ENCODE results near the gene DCLK1.

Gene DCLK1

GRCh38 chr13:36131222-36131930 is at the start of gene DCLK1:
TSS of gene DCLK1 (minus strand) at chr13:36131382.
- DNase-seq (ENCODE audit: insufficient read length, low spot score) (peak; percentile 2), FAIRE-seq (no peak)

DNA sequence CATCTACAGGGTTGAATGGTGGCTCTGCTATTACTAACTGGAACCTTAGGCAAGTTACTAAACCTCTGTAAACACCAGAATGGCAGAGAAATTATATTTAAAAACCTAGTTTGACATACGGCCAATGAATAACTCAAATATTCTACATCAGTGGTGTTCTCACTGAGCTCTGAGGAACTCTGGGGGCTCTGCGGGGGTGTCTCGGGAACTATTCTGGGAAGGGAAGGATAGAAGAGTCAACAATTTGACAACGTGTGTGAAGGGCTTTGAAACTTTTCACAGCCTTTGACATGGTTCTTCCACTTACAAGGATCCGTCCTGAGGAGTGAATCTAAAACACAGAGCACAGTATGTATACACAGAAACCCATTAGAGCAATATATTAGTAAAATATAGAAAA is 44.4 kb upstream of the DCLK1 start:
- FAIRE-seq (no peak), DNase-seq (ENCODE audit: insufficient read length, low spot score) (no peak)

GRCh38 chr13:36174923-36175322 is 43.7 kb upstream of the DCLK1 start:
- FAIRE-seq (no peak), DNase-seq (ENCODE audit: insufficient read length, low spot score) (no peak)

- no peak for FAIRE-seq
- no peak for DNase-seq (ENCODE audit: insufficient read length, low spot score)
Measured at GRCh38 chr13:36173571-36174322, 42.6 kb upstream of the DCLK1 start.

DNA sequence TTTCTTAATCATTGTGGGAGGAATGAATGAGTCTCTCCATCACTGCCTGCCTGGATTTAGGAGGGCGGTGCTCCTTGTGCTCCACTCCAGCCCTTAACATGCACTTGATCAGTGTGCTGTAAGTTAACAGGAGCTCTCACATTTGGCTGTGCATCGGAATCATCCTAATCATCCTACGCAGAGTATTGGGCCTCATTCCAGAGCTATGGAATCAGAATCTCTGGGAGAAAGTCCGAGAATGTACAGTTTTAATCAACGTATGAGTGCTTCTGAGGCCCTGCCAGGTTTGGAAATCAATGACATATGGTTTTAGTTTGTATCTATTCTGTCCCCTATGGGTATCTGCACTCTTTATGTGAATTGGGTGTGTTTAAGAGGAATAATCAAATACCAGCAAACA is 34.9 kb upstream of the DCLK1 start:
- FAIRE-seq: no peak
- no peak for DNase-seq (ENCODE audit: insufficient read length, low spot score)

DNA sequence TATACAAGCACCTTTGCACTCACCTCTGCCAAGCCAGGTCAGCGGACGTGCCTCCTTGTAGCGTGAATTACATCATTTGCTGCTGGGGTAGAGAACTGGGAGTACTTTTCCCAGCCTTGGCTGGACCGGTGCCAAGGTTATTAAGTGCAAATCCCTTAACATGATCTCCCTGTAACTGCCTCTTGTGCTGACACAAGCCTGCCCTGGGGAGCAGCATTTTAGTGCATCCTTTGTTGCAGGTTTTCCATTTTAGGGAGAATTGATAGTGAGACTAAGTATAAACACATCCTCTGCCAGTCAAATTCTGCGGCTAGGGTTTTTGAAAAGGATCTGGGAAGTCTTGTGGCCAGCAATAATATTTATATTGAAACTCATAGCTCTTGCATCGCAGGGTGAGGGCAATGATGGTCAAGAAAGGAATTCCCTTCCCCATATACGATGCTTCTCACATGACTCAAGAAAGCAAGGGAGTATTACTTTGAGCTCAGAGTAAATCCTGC is 32.7 kb upstream of the DCLK1 start:
- no peak for DNase-seq (ENCODE audit: insufficient read length, low spot score)
- FAIRE-seq: no peak

DNA sequence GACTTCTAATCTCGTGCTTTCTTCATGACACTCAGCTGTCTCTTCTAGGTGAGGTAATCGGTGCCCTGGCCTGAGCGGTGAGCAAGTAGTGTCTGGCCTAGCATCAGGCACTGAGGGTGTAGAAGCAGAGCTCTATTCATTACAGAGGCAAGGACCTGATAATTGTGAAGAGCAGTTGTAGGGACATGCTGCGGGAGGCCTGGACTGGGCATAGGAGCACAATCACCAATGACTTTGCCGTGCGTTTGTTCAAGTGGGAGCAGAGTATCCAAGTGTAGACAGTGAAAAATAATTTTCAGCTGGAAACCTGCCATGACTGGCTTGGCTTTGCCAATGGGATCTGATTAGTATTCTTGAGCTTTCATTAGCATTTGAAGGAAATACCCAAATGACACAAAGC is 32.1 kb upstream of the DCLK1 start:
- FAIRE-seq (no peak), DNase-seq (ENCODE audit: insufficient read length, low spot score) (no peak)

- DNase-seq (ENCODE audit: insufficient read length, low spot score) (no peak), FAIRE-seq (no peak)
Measured at GRCh38 chr13:36160297-36160696, 29.1 kb upstream of the DCLK1 start.

DNA sequence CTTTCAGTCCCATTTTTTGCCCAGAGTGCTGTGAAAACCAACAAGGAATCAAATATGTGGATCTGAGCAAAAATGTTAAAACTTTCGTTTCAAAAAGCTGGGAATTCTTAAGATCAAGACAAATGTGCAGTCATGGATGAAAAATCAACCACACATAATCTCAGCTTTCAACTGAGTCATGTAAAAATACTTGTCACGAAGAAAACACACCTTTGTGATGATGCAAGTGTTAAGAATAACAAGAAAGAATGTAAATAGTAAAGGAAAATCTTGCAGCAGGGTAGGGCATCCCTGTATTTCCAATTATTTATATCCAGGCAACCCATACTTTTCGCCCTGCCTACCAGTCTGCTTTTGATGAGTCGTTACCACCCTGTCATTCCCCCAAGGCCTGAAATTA is 27.4 kb upstream of the DCLK1 start:
- DNase-seq (ENCODE audit: insufficient read length, low spot score) (no peak), FAIRE-seq (no peak)

DNA sequence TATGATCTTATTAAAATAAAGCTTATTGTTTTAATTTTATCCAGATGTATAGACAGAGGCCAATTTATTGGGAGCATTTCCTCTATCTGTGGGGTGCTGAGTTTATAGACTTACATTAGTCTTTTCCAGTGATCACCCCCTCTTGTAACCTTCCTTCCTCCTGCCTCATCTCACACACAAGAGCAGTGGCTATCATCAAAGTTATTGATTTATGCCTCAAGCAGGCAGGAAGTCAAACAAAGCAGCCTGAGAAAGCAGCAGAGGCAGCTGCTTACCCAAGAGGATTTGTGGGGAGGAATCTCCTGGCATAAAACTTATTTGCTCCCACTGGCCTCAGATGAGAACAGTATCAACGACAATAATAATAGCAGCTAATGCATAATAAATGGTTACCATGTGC is 26.3 kb upstream of the DCLK1 start:
- DNase-seq (ENCODE audit: insufficient read length, low spot score) (no peak), FAIRE-seq (no peak)

- FAIRE-seq (no peak), DNase-seq (ENCODE audit: insufficient read length, low spot score) (no peak)
Measured at GRCh38 chr13:36154567-36155291, 23.5 kb upstream of the DCLK1 start.

GRCh38 chr13:36151591-36151990 is 20.4 kb upstream of the DCLK1 start:
- DNase-seq (ENCODE audit: insufficient read length, low spot score) (no peak), FAIRE-seq (no peak)

DNA sequence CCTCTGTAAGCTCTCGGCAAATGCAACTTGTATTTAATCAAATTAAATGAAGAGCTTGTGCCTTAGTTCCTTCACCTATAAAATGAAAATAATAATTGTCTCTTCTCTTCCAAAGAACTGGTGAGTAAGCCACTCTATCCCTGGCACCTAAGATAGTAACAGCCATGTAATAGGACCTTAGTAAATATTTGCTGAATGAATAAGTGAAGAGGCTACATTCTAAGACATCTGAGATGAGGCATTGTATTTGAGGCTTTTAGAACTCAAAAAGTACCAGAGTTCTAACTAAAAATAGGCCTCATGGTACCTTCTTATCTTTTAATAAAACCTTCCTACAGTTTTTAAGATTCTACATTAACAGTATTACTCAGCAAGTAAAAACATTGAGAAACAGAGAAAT is 17.3 kb upstream of the DCLK1 start:
- no peak for FAIRE-seq
- no peak for DNase-seq (ENCODE audit: insufficient read length, low spot score)

GRCh38 chr13:36147330-36147729 is 16.1 kb upstream of the DCLK1 start:
- DNase-seq (ENCODE audit: insufficient read length, low spot score): no peak
- no peak for FAIRE-seq

DNA sequence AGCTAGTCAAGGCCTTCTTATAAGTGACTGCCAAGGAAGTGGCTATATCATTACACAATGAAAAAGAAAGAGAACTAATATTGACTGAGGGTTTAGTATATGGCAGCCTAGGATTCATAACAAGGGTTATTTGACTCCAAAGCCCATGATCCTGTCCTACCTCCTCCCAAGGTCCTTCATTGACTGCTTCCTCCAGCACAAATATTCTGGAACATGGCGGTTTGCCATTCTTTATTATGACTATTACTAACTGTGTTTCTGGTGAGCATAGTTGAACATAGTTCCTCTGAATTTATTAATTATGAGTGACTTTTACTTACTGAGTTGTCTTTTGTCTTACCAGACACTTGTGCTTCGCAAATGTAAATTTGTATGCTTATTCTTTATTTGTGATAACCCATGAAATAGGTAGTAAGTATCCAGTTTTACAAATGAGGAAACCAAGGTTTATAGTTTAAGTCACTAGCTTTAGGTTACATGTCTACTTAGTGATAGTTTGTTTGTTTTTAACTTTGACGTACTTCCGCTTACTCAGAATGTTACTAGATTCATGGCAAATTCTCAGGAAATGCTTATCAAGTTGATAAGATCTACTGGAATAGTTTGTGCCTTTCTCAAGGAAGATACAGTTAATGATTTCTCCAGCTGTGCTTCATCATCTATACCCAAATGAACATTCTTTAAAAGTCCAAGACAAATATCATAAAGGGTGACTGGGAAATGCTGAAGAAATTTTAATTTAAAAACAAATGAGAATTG is 15.5 kb upstream of the DCLK1 start:
- no peak for FAIRE-seq
- no peak for DNase-seq (ENCODE audit: insufficient read length, low spot score)

DNA sequence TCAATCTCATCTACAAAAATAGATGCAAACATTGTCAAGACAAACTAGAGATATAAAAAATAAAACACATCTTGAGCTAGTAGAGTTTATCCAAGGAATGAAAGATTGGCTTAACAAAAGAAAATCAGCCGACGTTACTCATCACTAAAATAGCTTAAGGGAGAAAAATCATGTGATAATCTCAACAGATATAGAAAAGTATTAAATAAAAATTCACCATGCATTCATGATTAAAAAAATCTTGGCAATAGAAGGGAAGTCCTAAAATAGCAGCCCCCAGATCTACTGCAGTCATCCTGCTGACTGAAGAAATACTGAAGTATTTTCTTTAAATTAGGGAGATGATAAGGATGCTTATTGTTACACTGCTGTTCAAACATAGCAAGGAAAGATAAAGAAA is 12.6 kb upstream of the DCLK1 start:
- no peak for FAIRE-seq

DNA sequence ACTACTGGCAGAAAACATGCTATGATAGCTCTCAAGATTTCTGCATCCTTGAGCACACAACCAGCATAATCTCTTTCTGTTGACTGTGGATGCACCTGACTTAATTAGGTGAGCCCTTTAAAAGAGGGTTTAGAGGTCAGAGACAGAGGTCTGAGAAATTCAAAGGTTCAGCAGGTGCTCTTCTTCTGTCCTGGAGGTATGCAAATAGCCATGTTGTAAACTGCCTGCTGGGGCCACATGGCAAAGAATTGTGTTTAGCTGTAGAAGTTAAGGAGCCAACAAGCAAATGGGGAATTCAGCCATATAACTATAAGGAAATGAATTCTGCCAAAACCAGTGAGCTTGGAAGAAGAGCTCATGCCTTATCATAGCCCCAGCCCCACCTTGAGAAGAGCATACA is 11.6 kb upstream of the DCLK1 start:
- FAIRE-seq (no peak), DNase-seq (ENCODE audit: insufficient read length, low spot score) (no peak)

More for the DNA sequence above, 12.6 kb upstream of the DCLK1 start:
- DNase-seq (ENCODE audit: insufficient read length, low spot score): no peak

- FAIRE-seq (no peak), DNase-seq (ENCODE audit: insufficient read length, low spot score) (no peak)
Measured at GRCh38 chr13:36135876-36136275, 4.7 kb upstream of the DCLK1 start.

DNA sequence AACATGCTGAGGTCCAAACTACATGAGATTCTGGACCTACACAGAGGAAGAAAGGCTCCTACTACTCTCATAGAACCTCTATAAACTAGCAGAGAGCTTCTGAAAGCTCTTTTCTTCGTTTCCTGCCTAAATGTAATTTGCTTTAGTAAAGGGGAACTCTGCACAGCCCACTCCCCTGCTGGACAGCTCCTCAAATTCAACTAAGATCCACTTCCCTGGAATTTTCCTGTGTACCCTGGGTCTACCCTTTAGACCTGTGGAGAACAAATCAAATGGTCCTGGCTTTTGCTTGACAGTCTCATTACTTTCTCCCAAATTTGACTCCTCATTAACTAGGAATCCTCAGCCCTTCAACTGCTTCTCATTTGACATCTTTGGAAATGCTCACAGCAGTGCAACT is 3.5 kb upstream of the DCLK1 start:
- FAIRE-seq (no peak), DNase-seq (ENCODE audit: insufficient read length, low spot score) (no peak)

GRCh38 chr13:36133950-36134626 is 2.9 kb upstream of the DCLK1 start:
- DNase-seq (ENCODE audit: insufficient read length, low spot score) (no peak), FAIRE-seq (no peak)

All from HTR-8/SVneo (cell line).